Activated CD8-positive, alpha-beta memory T cell treated with anti-CD3 and anti-CD28 coated beads for 48 hours (primary cell): Measurements from ENCODE around the gene LRRK1.

ENCODE experiments used
- DNase-seq, 3 experiments: peaks; one replicate each; pipeline ENCODE4 v3.0.0-alpha.2; 2020; ENCODE audit warnings: low read depth in 2 of 3, low spot score in 2 of 3

Gene LRRK1

GRCh38 chr15:101110681-101111569 is 191.8 kb downstream of the LRRK1 start:
- no peak for DNase-seq

DNA sequence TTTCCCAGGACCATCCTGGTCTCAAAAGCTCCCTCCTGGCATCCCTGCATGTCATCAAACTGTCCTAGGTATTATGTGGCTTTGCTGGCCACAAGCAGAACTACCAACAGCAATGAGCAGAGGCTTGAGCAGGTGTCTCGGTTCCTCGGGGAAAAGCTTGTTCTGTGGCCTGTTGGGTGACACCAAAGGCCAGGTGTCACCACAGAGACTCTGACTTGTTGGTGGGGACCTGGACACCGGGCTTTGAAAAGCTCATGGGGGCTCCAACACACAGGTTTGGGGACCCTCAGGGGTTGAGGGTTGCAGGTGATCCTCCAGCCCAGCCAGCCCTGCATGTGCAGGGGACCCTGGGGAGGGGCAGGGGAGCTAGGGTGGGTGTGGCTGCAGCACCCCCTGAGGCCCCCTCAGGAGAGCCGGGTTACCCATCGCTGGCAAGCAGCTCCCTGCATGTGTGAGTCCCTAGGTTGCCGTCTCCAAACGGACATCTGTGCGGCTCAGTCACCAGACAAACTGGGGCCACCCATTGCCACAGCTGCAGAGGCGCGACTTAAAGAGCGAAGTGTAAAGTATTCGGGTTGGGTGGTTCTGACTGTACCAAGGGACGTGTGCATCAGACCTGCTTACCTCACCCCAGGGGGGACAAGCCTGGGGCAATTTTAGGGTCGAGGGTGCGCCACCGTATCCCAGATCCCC is 192.6 kb downstream of the LRRK1 start:
- DNase-seq = no peak

GRCh38 chr15:101112336-101113113 is 193.4 kb downstream of the LRRK1 start:
- no peak for DNase-seq

- DNase-seq = no peak
Observed at GRCh38 chr15:101113114-101114005, 194.2 kb downstream of the LRRK1 start.

DNA sequence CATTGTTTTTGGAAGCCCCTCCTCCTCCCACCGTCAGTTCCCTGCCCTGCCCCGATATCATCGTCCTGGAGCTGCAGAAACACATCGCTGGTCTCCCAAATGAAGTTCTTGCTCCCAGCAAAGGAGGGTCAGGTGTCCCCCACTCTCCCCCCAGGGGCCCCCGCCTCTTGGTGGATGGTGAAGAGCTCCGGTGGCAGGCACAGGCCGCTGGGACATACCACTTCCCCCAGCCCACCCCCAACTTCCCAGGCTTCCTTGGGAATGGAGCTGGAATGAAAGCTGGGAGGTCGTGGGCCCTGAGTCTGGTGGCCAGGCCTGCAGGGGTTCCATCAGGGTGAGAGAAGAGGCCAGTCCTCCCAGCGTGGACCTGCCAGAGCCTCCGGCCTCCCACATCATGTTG is 195.0 kb downstream of the LRRK1 start:
- no peak for DNase-seq

DNA sequence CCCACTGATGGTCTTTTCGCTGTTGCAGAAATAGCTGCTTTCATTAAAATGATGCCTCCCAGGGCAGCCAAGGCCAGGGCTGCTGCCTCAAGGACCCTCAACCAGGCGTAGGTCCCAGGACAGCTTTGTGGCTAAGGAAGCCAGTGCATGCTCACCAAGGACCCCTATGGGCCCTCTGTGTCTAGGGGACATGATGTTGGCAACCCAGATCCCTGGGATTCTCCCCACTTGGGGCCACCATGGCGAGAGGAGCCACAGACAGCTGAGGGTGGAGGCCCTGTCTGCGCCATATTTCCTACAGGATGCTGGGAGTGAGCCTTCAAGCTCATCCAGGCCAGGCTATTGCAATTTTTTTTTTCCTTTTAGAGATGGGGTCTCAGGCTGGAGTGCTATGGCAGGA is 195.5 kb downstream of the LRRK1 start:
- DNase-seq = no peak

- DNase-seq = no peak
Observed at GRCh38 chr15:101115393-101115785, 196.2 kb downstream of the LRRK1 start.

DNA sequence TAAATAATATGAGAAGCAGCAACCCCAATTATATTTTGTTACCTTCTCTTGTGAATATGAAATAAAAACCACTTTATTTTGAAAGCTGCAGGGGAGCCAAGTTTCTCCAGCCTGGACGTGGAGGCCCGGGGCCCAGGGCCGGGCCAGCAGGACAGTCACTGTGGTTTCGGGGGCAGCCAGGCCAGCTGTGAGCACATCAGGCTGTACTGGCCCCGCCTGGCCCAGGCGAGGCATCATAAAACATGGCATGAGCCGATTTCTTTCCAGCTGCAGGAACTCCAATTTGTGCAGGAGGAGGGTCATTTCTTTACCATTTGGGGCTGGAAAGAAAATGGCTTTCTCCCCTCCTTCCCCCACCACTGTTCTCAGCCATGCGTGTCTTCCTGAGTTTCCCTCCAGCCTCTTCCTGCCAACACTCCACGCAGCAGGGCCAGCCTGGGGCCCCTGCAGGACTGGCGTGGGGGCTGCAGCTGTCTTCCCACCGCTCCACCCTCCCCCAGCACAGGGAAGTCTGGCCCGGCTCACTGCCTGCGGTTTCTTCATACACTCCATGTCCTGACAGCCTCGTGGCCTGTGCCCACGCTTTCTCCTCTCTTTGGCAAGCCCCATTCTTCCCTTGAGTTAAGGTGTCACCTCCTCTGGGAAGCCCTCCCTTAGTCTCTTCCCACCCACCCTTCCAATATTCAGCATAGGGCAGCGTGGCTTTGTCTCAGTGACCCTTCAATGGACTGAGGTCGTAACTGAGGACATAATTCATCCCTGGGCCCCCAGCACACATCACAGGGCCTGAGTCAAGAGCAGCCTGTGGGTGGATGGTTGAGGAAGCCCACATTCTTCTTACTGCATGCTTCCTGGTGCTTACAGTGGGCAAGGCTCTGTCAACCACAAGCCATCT is 196.9 kb downstream of the LRRK1 start:
- DNase-seq = no peak

DNA sequence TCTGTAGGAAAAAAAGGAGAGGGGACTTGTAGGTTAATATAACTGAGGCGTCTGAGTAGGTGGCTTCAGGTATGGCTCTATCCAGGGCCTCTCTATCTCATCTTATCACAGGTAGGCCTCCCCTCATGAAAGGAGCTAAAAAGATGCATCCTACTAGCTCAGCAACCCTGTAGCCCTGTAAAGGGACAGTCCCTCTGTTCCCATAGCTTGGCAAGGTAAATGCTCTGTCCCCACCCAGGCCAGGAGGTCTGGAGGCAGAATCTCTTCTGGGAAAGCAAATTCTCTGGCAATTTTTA is 197.5 kb downstream of the LRRK1 start:
- DNase-seq = no peak

DNA sequence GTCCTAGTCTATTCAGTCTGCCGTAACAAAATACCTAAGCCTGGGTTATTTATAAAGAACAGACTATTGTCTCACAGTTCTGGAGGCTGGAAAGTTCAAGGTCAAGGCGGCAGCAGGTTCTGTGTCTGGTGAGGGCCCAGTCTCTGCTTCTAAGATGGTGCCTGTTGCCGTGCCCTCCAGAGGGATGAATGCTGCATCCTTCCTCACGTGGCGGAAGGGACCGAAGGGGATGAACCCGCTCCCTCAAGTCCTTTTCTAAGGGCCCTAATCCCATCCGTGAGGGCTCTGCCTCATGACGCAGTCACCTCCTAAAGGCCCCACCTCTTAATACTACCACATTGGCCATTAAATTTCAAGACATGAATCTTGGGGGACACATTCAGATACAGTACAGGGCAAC is 199.0 kb downstream of the LRRK1 start:
- no peak for DNase-seq

GRCh38 chr15:101118615-101119014 is 199.5 kb downstream of the LRRK1 start:
- DNase-seq = no peak

DNA sequence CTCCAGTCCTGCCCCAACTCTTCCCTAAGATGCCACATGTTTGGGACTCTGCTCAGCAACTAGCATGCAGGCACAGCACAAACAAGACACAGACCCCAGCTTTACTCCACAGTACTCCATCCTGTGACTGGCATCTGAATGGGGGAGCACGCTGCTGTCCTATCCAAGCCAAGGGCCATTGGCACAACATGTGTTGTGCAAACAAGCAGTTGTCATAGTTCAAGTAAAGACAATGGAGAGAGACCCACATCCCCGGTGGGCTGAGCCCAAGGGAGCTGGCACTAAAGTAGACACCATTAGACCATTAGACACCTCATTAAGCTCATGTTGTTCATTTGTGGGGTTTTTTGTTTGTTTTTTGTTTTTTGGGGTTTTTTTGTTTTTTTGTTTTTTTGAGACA is 200.0 kb downstream of the LRRK1 start:
- DNase-seq = no peak
